ENCODE results near the gene FBXL17. TPM values are rescaled to one million over a fixed set of nuclear protein-coding genes. Genes with fewer than 3 reads are reported as not detected.

The FBXL17 gene
- total RNA-seq, 1 donor from 2014 or later: 17.6 TPM

- Mint-ChIP-seq H3K36me3 (ENCODE audit: unreplicated experiment) (no peaks in the 10 kb centered on the region), H3K4me3 (ENCODE audit: unreplicated experiment) (no peak overlapping the region), H3K27ac (ENCODE audit: unreplicated experiment) (no peak overlapping the region), H3K4me1 (ENCODE audit: unreplicated experiment) (peaks cover 1% of the 10 kb centered on the region), H3K27me3 (ENCODE audit: unreplicated experiment) (no peaks in the 10 kb centered on the region), H3K9me3 (ENCODE audit: unreplicated experiment) (peaks cover 12% of the 10 kb centered on the region)
- no peak for DNase-seq (ENCODE audit: extremely low spot score, unreplicated experiment)
- TF ChIP-seq CTCF (IDR thresholded peaks at IDR 0.05): no peak
Measured at GRCh38 chr5:108238936-108239887, 142.7 kb downstream of the FBXL17 start.

- DNase-seq (ENCODE audit: extremely low spot score, unreplicated experiment): no peak
- H3K4me1 Mint-ChIP-seq (ENCODE audit: unreplicated experiment): peaks cover 3% of the 10 kb centered on the region
- peaks cover 12% of the 10 kb centered on the region for H3K9me3 Mint-ChIP-seq (ENCODE audit: unreplicated experiment)
- no peaks in the 10 kb centered on the region for H3K27me3 Mint-ChIP-seq (ENCODE audit: unreplicated experiment)
- TF ChIP-seq CTCF (IDR thresholded peaks at IDR 0.05): no peak
- no peak overlapping the region for H3K27ac Mint-ChIP-seq (ENCODE audit: unreplicated experiment)
- H3K4me3 Mint-ChIP-seq (ENCODE audit: unreplicated experiment): no peak overlapping the region
- no peaks in the 10 kb centered on the region for H3K36me3 Mint-ChIP-seq (ENCODE audit: unreplicated experiment)
Measured at GRCh38 chr5:108238461-108238860, 143.4 kb downstream of the FBXL17 start.

- H3K4me1 Mint-ChIP-seq (ENCODE audit: unreplicated experiment): peaks cover 14% of the 10 kb centered on the region
- peaks cover 2% of the 10 kb centered on the region for H3K36me3 Mint-ChIP-seq (ENCODE audit: unreplicated experiment)
- no peaks in the 10 kb centered on the region for H3K27me3 Mint-ChIP-seq (ENCODE audit: unreplicated experiment)
- no peak for TF ChIP-seq CTCF (IDR thresholded peaks at IDR 0.05)
- H3K27ac Mint-ChIP-seq (ENCODE audit: unreplicated experiment): no peak overlapping the region
- H3K9me3 Mint-ChIP-seq (ENCODE audit: unreplicated experiment): peaks cover 10% of the 10 kb centered on the region
- H3K4me3 Mint-ChIP-seq (ENCODE audit: unreplicated experiment): no peak overlapping the region
- DNase-seq (ENCODE audit: extremely low spot score, unreplicated experiment): no peak
Measured at GRCh38 chr5:108233617-108234155, 148.2 kb downstream of the FBXL17 start.

- no peak for TF ChIP-seq CTCF (IDR thresholded peaks at IDR 0.05)
Measured at GRCh38 chr5:108232805-108233204, 149.1 kb downstream of the FBXL17 start.

GRCh38 chr5:108222011-108222410 lies 159.9 kb downstream of the FBXL17 start:
- Mint-ChIP-seq H3K36me3 (ENCODE audit: unreplicated experiment) (peaks cover 8% of the 10 kb centered on the region), H3K27me3 (ENCODE audit: unreplicated experiment) (no peaks in the 10 kb centered on the region), H3K9me3 (ENCODE audit: unreplicated experiment) (peaks cover 13% of the 10 kb centered on the region), H3K27ac (ENCODE audit: unreplicated experiment) (no peak overlapping the region), H3K4me1 (ENCODE audit: unreplicated experiment) (peaks cover 4% of the 10 kb centered on the region), H3K4me3 (ENCODE audit: unreplicated experiment) (no peak overlapping the region)
- DNase-seq (ENCODE audit: extremely low spot score, unreplicated experiment): no peak
- no peak for TF ChIP-seq CTCF (IDR thresholded peaks at IDR 0.05)

More at GRCh38 chr5:108232805-108233204, 149.1 kb downstream of the FBXL17 start:
- peaks cover 15% of the 10 kb centered on the region for H3K4me1 Mint-ChIP-seq (ENCODE audit: unreplicated experiment)
- no peaks in the 10 kb centered on the region for H3K27me3 Mint-ChIP-seq (ENCODE audit: unreplicated experiment)
- H3K9me3 Mint-ChIP-seq (ENCODE audit: unreplicated experiment): peaks cover 11% of the 10 kb centered on the region
- H3K4me3 Mint-ChIP-seq (ENCODE audit: unreplicated experiment): no peak overlapping the region
- H3K27ac Mint-ChIP-seq (ENCODE audit: unreplicated experiment): no peak overlapping the region
- DNase-seq (ENCODE audit: extremely low spot score, unreplicated experiment): no peak
- peaks cover 2% of the 10 kb centered on the region for H3K36me3 Mint-ChIP-seq (ENCODE audit: unreplicated experiment)

Measured in osteocyte (in vitro differentiated cells).